ENCODE measurements around the gene SLC9A2.

SLC9A2 gene

DNA sequence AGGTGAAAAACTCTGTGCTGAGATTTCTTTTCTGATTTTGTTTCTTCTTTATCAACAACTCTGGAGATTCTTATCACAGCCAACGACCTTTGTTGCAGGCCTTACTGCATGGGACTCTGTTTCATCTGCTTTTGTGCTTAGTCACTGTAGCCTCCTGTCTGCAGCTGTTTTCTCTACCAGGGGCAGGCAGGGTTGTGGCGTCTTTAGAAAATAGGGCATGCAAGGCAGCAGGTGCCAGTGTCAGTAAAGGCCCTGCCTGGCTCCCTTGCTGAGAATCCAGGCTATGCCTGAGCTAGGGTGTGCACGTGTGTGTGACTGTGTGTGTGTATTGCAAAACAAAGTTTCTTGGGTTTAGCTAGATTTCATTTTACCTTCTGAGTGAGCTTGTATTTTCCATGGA lies 14.6 kb upstream of the SLC9A2 start:
- no peak overlapping the region for H3K27ac ChIP-seq (ENCODE audit: low read depth, low read length)
- no peaks in the 10 kb centered on the region for H3K79me1 ChIP-seq (ENCODE audit: low read length)
- H3K27me3 ChIP-seq (ENCODE audit: insufficient read depth, low read length, poor library complexity): no peaks in the 10 kb centered on the region
- H2AK5ac ChIP-seq (ENCODE audit: low read length): no peak overlapping the region
- H3K4ac ChIP-seq (ENCODE audit: low read depth, low read length): no peak overlapping the region
- no peaks in the 10 kb centered on the region for H3K79me2 ChIP-seq (ENCODE audit: control insufficient read depth, insufficient read depth, low read length)
- H3K56ac ChIP-seq (ENCODE audit: low read length): no peak overlapping the region
- H4K5ac ChIP-seq (ENCODE audit: low read length): no peak overlapping the region
- H3K23ac ChIP-seq (ENCODE audit: low read length): no peak overlapping the region
- no CpG with 5 or more reads among the region's 3 CpGs for WGBS (ENCODE audit: extremely low coverage, insufficient coverage, low lambda C conversion rate)
- H2BK5ac ChIP-seq (ENCODE audit: low read length): no peak overlapping the region
- DNase-seq: peak; percentile 53
- H4K8ac ChIP-seq (ENCODE audit: low read depth, low read length): no peak overlapping the region
- no peak overlapping the region for H3K4me2 ChIP-seq (ENCODE audit: low read length)
- no peak overlapping the region for H3K4me3 ChIP-seq (ENCODE audit: low read length)
- no peak overlapping the region for H3K18ac ChIP-seq (ENCODE audit: low read length)
- no peaks in the 10 kb centered on the region for H3K36me3 ChIP-seq (ENCODE audit: control insufficient read depth, insufficient read depth, low read length)
- H3K9ac ChIP-seq (ENCODE audit: low read length): no peak overlapping the region
- no peak overlapping the region for H2BK15ac ChIP-seq (replicated peaks; ENCODE audit: low read depth)
- no peak overlapping the region for H2BK120ac ChIP-seq (ENCODE audit: low read depth, low read length)
- no peaks in the 10 kb centered on the region for H3K4me1 ChIP-seq (ENCODE audit: control insufficient read depth, low read depth, low read length)

- H4K5ac ChIP-seq (ENCODE audit: low read length): no peak overlapping the region
- H3K56ac ChIP-seq (ENCODE audit: low read length): no peak overlapping the region
- no peak overlapping the region for H2BK120ac ChIP-seq (ENCODE audit: low read depth, low read length)
- DNase-seq: no peak
- no peak overlapping the region for H3K23ac ChIP-seq (ENCODE audit: low read length)
- no peak overlapping the region for H2BK5ac ChIP-seq (ENCODE audit: low read length)
- no peaks in the 10 kb centered on the region for H3K36me3 ChIP-seq (ENCODE audit: control insufficient read depth, insufficient read depth, low read length)
- H3K4ac ChIP-seq (ENCODE audit: low read depth, low read length): no peak overlapping the region
- no peak overlapping the region for H3K9ac ChIP-seq (ENCODE audit: low read length)
- H4K8ac ChIP-seq (ENCODE audit: low read depth, low read length): no peak overlapping the region
- no peak overlapping the region for H2AK5ac ChIP-seq (ENCODE audit: low read length)
- no peak overlapping the region for H3K18ac ChIP-seq (ENCODE audit: low read length)
- no peaks in the 10 kb centered on the region for H3K79me1 ChIP-seq (ENCODE audit: low read length)
- H3K4me3 ChIP-seq (ENCODE audit: low read length): no peak overlapping the region
- H3K27me3 ChIP-seq (ENCODE audit: insufficient read depth, low read length, poor library complexity): no peaks in the 10 kb centered on the region
- H3K27ac ChIP-seq (ENCODE audit: low read depth, low read length): no peak overlapping the region
- H3K4me2 ChIP-seq (ENCODE audit: low read length): no peak overlapping the region
- no peaks in the 10 kb centered on the region for H3K4me1 ChIP-seq (ENCODE audit: control insufficient read depth, low read depth, low read length)
- no peaks in the 10 kb centered on the region for H3K79me2 ChIP-seq (ENCODE audit: control insufficient read depth, insufficient read depth, low read length)
- H2BK15ac ChIP-seq (replicated peaks; ENCODE audit: low read depth): no peak overlapping the region
- no CpG with 5 or more reads among the region's 1 CpG for WGBS (ENCODE audit: extremely low coverage, insufficient coverage, low lambda C conversion rate)
Observed at GRCh38 chr2:102606353-102606752, 13.0 kb upstream of the SLC9A2 start.

DNA sequence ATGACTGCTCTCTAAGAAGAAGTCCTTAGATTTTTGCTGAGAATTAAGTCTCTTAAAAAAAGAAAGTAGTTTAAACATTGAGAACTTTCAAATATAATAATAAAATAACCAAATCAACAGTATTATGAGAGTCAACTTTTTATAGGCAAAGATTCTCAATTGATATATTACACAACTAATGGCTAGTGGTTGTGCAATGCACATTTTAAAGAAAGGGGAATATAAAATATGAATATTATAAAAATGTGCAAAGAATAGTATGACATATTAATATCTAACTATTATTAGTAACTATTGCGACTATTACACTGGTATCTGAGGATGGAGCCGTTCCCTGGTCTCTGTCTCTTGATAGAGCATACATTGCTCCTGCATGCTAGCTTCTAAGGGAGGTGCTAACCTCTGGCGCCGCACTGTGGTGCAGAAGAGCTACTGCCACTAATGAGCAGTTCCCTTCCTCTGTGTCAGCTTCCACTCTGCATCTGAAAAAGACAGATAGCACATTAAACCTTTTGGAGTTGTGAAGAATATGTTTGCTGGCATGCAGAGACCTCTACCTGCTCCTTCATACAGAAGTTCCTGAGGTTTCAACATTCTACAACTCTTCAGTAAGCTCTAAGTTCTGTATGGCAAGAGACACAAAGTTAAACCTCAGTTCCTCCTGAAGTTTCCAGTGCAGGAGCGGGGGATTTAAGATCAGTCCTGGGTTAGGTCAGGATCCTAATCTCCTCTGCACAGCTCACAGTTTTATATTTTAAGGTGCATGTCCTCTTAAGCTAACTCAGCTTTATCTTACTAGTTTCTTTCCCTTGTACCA lies 3.5 kb upstream of the SLC9A2 start:
- Histone ChIP-seq H3K9ac (ENCODE audit: low read length) (no peak overlapping the region), H3K27me3 (ENCODE audit: insufficient read depth, low read length, poor library complexity) (peaks cover 5% of the 10 kb centered on the region), H3K4me2 (ENCODE audit: low read length) (no peak overlapping the region), H3K4me3 (ENCODE audit: low read length) (no peak overlapping the region), H4K5ac (ENCODE audit: low read length) (no peak overlapping the region), H2AK5ac (ENCODE audit: low read length) (no peak overlapping the region), H3K4ac (ENCODE audit: low read depth, low read length) (no peak overlapping the region), H3K56ac (ENCODE audit: low read length) (no peak overlapping the region), H3K79me2 (ENCODE audit: control insufficient read depth, insufficient read depth, low read length) (no peaks in the 10 kb centered on the region), H4K8ac (ENCODE audit: low read depth, low read length) (no peak overlapping the region), H3K23ac (ENCODE audit: low read length) (no peak overlapping the region), H3K18ac (ENCODE audit: low read length) (no peak overlapping the region), H3K27ac (ENCODE audit: low read depth, low read length) (no peak overlapping the region), H2BK5ac (ENCODE audit: low read length) (no peak overlapping the region), H3K79me1 (ENCODE audit: low read length) (no peaks in the 10 kb centered on the region), H2BK120ac (ENCODE audit: low read depth, low read length) (no peak overlapping the region), H3K4me1 (ENCODE audit: control insufficient read depth, low read depth, low read length) (peaks cover 2% of the 10 kb centered on the region), H3K36me3 (ENCODE audit: control insufficient read depth, insufficient read depth, low read length) (no peaks in the 10 kb centered on the region), H2BK15ac (replicated peaks; ENCODE audit: low read depth) (no peak overlapping the region)
- DNase-seq: peak; percentile 76
- no CpG with 5 or more reads among the region's 5 CpGs for WGBS (ENCODE audit: extremely low coverage, insufficient coverage, low lambda C conversion rate)

GRCh38 chr2:102618452-102619413 lies 620 bp upstream of the SLC9A2 start:
- H2BK120ac ChIP-seq (ENCODE audit: low read depth, low read length): no peak overlapping the region
- H3K56ac ChIP-seq (ENCODE audit: low read length): peak overlapping the region; percentile 57
- no peak overlapping the region for H3K27ac ChIP-seq (ENCODE audit: low read depth, low read length)
- peak overlapping the region; percentile 11 for H3K9ac ChIP-seq (ENCODE audit: low read length)
- peak overlapping the region; percentile 74 for H3K4me2 ChIP-seq (ENCODE audit: low read length)
- H3K4me1 ChIP-seq (ENCODE audit: control insufficient read depth, low read depth, low read length): peaks cover 2% of the 10 kb centered on the region
- no peaks in the 10 kb centered on the region for H3K36me3 ChIP-seq (ENCODE audit: control insufficient read depth, insufficient read depth, low read length)
- H2BK15ac ChIP-seq (replicated peaks; ENCODE audit: low read depth): no peak overlapping the region
- whole genome bisulfite sequencing (ENCODE audit: extremely low coverage, insufficient coverage, low lambda C conversion rate): no CpG with 5 or more reads among the region's 59 CpGs
- H3K23ac ChIP-seq (ENCODE audit: low read length): no peak overlapping the region
- peaks cover 5% of the 10 kb centered on the region for H3K27me3 ChIP-seq (ENCODE audit: insufficient read depth, low read length, poor library complexity)
- peak; percentile 16 for DNase-seq
- peak overlapping the region; percentile 4 for H3K4me3 ChIP-seq (ENCODE audit: low read length)
- H4K8ac ChIP-seq (ENCODE audit: low read depth, low read length): no peak overlapping the region
- H2AK5ac ChIP-seq (ENCODE audit: low read length): no peak overlapping the region
- no peak overlapping the region for H3K4ac ChIP-seq (ENCODE audit: low read depth, low read length)
- H3K79me2 ChIP-seq (ENCODE audit: control insufficient read depth, insufficient read depth, low read length): no peaks in the 10 kb centered on the region
- no peak overlapping the region for H3K18ac ChIP-seq (ENCODE audit: low read length)
- no peaks in the 10 kb centered on the region for H3K79me1 ChIP-seq (ENCODE audit: low read length)
- no peak overlapping the region for H2BK5ac ChIP-seq (ENCODE audit: low read length)
- no peak overlapping the region for H4K5ac ChIP-seq (ENCODE audit: low read length)

GRCh38 chr2:102620332-102620731 lies 979 bp downstream of the SLC9A2 start:
- H3K27ac ChIP-seq (ENCODE audit: low read depth, low read length): no peak overlapping the region
- H3K4me3 ChIP-seq (ENCODE audit: low read length): no peak overlapping the region
- no peak overlapping the region for H4K8ac ChIP-seq (ENCODE audit: low read depth, low read length)
- H3K79me2 ChIP-seq (ENCODE audit: control insufficient read depth, insufficient read depth, low read length): no peaks in the 10 kb centered on the region
- no peak overlapping the region for H3K23ac ChIP-seq (ENCODE audit: low read length)
- H3K27me3 ChIP-seq (ENCODE audit: insufficient read depth, low read length, poor library complexity): peaks cover 5% of the 10 kb centered on the region
- no peak overlapping the region for H3K4ac ChIP-seq (ENCODE audit: low read depth, low read length)
- H3K4me1 ChIP-seq (ENCODE audit: control insufficient read depth, low read depth, low read length): peaks cover 2% of the 10 kb centered on the region
- H4K5ac ChIP-seq (ENCODE audit: low read length): no peak overlapping the region
- H2BK15ac ChIP-seq (replicated peaks; ENCODE audit: low read depth): no peak overlapping the region
- H3K79me1 ChIP-seq (ENCODE audit: low read length): no peaks in the 10 kb centered on the region
- no peaks in the 10 kb centered on the region for H3K36me3 ChIP-seq (ENCODE audit: control insufficient read depth, insufficient read depth, low read length)
- H3K18ac ChIP-seq (ENCODE audit: low read length): no peak overlapping the region
- H2AK5ac ChIP-seq (ENCODE audit: low read length): no peak overlapping the region
- H3K56ac ChIP-seq (ENCODE audit: low read length): no peak overlapping the region
- H2BK120ac ChIP-seq (ENCODE audit: low read depth, low read length): no peak overlapping the region
- no peak overlapping the region for H2BK5ac ChIP-seq (ENCODE audit: low read length)
- H3K9ac ChIP-seq (ENCODE audit: low read length): no peak overlapping the region
- DNase-seq: peak; percentile 22
- no CpG with 5 or more reads among the region's 11 CpGs for WGBS (ENCODE audit: extremely low coverage, insufficient coverage, low lambda C conversion rate)
- no peak overlapping the region for H3K4me2 ChIP-seq (ENCODE audit: low read length)

Measured in mesendoderm (in vitro differentiated cells).